Ramos (cell line): ENCODE data around the gene RAB3IL1.
"Not testable (repeated sequence)": the region's sequence is repeated elsewhere in the genome, so short reads cannot be mapped to it uniquely, and the experiment has no call there.

Source experiments
- in situ Hi-C: fragments of 300-500 bp; cut with MboI; formaldehyde crosslinking; loops from one replicate; pipeline ENCODE4 v1.14.3; 2022; ENCODE audit warnings: low sequenced_read_pairs; ENCODE audit not compliant: unreplicated experiment

The RAB3IL1 gene

DNA sequence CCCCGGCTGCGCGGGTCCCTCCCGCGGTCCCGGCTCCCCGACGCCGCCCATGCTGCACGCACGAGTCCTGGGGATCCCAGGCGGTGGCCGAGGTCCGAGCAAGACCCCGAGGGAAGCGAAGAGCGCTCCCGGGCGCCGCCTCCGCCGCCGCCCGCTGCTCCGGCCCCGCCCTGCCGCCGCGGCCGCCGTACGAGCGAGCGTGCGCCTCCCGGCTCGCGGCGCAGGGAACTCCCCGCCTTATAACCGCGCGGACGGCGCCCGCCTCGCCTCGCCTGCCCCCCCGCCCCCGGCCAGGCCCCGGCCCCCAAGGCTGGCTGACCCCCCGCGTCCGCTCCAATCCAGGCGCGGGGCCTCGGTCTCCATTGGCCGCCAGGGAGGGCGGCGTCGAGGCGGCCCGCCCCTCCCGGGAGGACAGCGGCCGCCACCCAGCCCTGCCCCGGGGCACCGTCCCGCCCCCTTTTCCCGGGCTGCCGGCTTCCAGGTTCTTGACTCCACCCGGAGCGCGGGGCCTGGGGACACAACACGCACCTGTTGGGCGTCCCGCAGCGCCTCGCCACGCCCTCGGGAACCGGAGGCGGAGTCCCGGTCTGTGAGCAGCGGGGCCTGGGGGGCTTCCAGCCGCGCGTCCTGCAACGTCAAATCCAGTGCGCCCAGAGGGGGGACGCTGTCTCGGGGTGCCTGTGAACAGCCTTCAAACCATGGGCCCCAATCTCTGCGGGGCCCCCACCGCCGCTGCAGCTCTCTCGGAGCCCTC lies 25.9 kb downstream of the RAB3IL1 start, which contains the start of gene FADS3:
Gene FADS3 (minus strand): TSS at position 215 of the 754 bp plus-strand sequence. CDS start 164 bp downstream, at position 51.
- in situ Hi-C loops = loop anchor here (10.0 kb wide), 1 partner anchor 183 kb away; no protein-coding TSS in a partner anchor

DNA sequence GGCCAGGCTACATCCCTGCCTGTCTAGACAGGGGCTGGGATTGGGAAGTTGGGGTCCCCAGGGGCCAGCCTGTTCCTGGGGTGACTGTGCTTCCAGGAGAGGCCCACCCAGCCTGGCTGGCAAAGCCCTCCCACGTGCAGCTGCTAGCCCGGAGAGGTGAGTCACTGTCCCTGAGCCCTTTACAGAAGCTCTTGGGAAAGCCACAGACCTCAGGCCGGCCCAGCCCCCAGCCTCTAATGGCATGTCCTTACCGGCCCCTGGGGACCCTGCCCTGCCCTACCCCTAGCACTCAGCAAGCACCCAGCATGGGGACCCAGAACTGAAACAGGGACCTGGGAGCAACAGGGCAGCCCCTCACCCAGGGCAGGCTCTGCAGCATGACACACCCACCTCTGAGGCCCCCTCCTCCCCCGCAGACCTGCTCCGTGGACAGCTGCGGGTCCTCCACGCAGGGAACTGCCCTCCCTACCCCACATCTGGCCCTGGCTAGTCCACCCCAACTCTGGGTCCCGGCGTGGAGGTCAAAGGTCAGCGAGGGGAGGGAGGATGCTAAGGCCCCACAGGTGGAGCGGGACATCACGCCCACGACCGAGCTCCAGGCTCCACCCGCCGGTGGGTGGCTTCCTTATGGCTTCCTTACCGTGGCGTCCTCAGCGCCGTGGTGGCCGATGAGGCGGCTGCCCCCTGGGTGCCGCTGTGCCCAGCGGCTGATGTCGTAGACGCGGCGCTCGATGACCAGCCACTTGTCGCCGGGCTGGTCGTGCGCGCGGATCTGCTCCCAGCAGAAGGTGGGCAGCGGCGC lies 26.6 kb downstream of the RAB3IL1 start:
- in situ Hi-C loops = loop anchor here (10.0 kb wide), 1 partner anchor 184 kb away; no protein-coding TSS in a partner anchor

DNA sequence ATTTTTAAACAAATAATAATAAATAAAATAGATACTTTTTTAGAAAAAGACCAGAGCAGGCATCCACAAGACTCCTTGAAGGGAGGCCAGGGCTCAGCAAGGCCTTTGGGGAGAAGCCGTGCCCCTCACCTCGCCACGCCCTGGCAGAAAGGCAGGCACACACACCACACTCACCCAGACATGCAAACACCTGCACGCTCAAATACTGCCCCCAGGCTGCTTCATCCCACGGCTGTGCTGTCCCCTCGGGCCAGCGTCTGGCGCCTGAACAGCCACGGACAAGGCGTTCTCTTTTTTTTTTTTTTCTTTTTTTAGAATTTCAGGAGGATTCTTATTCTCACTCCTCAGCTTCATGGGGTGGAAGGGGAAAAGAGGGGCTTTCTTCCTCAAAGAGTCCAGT lies 27.5 kb downstream of the RAB3IL1 start:
- in situ Hi-C loops = loop anchor here (10.0 kb wide), 1 partner anchor 185 kb away; no protein-coding TSS in a partner anchor

DNA sequence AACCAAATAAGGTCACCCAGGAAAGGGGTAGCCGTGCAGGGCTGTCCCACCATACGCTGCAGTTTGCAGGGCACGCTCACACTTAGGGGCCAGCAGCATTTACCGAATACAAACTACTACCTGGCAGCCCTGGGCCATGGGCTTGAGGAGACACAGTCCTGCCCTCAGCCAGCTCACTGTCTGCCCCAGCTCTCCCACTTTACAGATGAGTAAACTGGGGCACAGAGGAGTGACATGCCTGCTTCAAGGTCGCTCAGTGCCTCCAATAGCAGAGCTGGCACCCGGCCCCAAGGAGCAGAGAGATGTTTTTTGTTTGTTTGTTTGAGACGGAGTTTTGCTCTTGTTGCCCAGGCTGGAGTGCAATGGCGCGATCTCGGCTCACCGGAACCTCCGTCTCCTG lies 28.8 kb downstream of the RAB3IL1 start:
- in situ Hi-C loops = no loop called here

DNA sequence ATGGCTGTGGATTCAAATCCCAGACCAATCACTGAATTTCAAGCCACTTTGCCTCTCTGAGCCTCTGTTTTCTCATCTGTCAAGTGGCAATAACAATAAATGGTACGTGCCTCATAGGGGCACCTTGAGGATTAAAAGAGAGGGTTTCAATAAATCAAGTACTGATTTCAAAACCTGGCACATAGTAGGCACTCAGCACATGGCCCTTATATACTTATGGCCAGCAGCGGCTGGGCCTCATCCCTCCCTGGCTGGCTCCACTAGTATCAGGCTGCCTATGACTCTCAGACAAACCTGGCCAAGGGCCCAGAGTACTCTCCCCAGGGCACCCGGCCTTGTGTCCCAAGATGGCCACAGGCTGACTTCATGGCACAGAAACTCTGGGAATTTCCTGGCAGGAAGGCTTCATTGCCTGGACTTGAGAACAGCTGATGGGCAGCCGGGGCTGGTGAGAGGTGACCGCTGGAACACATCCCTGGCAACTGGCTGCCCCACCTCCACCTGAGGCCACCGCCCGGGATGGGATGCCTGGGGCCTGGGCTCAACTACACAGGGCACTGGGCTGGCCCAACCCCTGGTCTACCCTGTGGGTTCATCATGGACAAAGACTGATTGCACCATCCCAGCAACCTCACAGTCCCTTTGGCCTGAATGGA lies 29.4 kb downstream of the RAB3IL1 start:
- in situ Hi-C loops = no loop called here

DNA sequence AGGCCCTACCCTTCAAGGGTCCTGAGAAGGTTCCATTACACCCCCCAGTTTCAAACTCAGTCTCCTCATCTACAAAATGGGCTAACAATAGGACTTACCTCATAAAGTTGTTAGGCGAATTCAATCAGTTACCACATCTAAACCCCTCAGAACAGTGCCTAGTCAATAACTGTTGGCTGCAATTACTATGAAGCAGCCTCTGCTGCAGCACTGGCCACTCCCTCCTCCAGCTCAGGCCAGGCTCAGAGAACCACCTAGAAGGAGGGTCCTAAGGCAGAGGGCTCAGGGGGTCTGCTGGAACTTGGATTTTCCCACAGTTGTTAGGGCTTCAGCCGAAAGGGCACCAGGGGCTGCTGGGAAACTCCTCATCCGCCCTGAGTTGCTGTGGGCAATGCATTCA lies 30.7 kb downstream of the RAB3IL1 start:
- in situ Hi-C loops = no loop called here

DNA sequence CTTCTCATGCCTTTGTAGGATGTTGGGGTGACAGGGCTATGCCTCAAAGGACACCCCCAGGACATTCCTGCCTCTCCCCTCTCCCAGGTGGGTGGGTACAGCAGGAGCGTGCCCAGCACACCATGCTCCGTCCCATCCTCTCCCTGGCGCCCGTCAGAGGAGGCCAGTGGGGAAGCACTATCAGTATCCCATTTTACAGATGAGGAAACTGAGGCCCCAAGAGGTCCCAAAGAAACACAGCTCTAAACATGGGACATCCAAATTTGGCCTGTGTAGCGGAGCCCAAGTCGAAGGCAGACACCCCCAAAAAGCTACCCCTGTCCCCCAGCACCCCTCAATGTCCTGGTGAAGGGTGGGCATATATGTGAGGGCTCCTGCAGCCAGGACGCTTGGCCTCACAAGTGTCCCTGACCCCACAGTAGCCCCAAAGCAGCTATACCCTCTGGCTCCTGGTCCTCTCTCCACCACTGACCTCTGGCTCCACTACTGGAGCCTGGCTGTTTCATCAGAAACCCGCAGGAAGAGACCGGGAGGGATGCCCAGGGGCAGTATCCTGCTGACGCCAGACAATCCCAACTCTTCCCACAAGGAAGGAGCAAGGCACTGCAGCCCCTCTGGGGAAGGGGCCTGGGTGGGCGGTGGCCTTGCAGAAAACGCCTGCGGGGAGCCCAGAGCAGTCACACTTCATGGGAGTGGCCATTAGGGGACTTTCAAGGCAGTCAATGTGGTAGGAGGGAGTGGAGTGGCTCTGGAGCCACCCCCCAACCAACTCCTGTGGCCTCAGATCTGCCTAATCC lies 31.4 kb downstream of the RAB3IL1 start:
- in situ Hi-C loops = no loop called here

DNA sequence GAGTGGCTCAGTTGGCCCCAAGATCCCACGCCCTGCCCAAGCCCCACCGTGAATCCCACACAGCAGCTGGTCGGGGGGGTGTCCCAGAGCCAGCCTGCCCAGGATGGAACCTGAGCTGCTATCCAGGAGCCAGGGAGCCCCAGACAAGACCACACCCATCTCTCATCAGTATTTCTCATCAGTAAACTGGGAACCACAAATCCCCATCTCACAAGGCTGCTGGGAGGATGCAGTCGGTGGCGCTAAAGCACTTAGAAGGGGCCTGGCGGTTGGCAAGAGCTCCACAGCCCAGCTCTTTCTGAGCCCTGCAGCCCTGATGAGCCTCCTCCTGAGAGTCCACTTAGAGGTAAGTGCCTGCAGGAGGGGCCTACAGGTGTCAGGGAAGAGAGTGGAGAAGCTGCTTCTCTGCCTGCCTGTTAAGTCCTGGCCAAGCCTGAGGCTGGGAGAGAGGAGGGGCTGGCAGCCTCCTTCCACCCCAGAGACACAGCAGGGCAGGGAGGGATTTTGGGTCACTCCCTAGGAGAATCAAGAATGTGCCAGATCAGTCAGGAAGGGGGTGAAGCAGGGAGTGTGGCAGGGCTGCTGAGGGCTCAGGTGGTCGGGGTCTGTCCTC lies 32.1 kb downstream of the RAB3IL1 start:
- in situ Hi-C loops = no loop called here

DNA sequence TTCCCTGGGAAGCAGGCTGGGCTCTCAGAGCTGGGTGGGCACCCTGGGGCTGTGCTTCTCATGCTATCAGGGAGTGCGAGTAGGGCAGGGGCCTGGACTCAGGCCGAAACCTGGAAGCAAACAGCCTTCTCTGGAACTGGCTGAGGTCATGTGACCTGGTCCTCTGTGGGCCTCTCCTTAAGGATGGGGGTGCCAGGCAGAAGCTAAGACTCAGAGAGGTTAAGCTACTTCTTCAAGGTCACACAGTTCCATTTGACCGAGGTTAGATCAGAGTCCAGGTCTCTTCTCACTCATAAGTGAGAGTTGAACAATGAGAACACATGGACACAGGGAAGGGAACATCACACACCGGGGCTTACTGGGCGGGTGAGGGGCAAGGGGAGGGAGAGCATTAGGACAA lies 33.4 kb downstream of the RAB3IL1 start:
- in situ Hi-C loops = no loop called here

DNA sequence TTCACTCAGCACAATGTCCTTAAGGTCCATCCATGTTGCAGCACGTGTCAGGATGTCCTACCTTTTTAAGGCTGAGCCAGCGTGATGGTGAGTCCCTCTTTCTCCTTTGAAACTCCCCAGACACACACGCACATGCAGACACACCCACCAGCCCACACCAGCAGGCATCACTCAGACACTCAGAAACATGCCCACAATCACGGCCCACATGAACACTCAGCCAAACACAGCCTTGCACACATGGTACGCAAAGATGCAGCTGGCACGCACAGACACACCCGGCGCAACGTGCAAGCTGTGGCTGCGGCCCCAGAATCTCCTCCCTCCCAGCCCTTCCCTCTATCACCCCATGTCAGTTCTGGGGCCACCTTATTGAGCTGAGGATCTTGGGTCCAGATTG lies 34.0 kb downstream of the RAB3IL1 start:
- in situ Hi-C loops = no loop called here

DNA sequence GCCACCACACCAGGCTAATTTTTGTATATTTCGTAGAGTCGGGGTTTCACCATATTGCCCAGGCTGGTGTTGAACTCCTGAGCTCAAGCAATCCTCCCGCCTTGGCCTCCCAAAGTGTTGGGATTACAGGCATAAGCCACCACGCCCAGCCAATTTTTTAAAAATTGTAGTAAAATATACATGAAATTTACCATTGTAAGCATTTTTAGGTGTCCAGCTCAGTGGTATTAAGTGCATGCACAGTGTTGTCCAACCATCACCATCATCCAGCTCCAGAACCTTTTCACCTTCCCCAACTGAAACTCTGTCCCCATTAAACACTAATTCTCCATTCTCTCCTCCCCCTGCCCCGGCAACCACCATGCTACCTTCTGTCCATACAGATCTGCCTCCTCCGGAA lies 34.5 kb downstream of the RAB3IL1 start:
- in situ Hi-C loops = no loop called here

DNA sequence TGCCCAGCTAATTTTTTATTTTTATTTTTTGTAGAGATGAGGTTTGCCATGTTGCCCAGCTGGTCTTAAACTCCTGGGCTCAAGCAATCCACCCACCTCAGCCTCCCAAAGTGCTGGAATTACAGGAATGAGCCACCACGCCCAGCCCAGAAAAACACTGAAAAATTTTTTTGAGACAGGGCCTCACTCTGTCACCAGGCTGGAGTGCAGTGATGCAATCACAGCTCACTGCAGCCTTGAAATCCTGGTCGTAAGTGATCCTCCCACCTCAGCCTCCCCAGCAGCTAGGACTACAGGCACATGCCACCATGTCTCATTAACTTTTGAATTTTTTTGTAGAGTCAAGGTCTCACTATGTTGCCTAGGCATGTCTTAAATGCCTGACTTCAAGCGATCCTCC lies 35.1 kb downstream of the RAB3IL1 start:
- in situ Hi-C loops = not testable (repeated sequence)

DNA sequence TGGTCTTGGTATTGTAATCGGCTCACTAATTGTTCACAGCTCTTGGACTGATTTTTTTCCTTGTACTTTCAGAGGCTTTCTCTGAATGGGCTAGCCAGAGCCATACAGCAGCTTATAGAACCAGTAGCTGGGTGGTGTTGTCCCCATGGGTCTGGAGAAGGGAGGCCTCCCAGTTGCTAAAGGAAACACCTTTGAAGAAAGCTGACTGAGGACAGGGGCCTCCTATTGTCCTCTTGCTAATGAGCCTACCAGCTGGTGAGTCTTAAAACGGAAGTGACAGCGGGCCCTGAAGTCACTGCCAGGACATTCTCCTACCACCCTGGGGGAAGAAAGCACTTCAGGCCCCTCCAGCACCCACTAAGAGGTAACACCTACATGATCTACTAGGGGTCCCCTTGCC lies 36.0 kb downstream of the RAB3IL1 start:
- in situ Hi-C loops = no loop called here

DNA sequence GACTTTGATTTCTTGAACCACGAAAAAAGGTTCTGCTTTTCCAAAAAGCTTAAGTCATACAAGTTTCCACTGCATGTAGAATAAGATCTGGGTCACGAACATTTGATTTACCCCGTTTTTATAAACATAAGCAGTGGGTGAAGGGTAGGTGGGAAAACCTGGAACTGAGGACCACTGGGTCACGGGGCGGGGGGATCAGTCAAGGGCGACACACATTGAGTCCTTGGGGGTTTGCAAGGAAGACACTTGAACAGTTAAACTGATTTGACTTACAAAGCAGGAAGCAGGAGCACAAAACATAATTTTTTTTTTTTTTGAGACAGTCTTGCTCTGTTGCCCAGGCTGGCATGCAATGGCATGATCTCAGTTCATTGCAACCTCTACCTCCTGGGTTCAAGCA lies 36.9 kb downstream of the RAB3IL1 start:
- in situ Hi-C loops = no loop called here

DNA sequence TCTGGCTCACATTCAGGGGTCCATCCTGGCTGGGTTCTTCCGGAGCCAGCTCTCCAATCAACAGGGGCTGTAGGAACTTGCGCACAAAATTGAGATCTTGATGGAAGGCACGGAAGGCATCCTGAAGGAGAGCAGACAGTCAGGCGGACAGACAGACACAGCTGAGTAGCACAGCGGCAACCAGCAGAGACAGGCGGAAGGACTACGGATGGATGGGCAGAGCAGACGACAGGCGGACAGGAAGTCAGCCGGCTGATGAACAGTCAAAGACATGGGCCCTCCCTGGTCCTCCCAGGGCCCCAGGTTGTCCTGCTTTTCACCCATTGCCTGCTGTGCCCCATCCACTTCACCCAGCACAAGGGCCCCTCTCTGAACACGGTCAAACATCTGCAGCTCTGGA lies 37.3 kb downstream of the RAB3IL1 start:
- in situ Hi-C loops = no loop called here

DNA sequence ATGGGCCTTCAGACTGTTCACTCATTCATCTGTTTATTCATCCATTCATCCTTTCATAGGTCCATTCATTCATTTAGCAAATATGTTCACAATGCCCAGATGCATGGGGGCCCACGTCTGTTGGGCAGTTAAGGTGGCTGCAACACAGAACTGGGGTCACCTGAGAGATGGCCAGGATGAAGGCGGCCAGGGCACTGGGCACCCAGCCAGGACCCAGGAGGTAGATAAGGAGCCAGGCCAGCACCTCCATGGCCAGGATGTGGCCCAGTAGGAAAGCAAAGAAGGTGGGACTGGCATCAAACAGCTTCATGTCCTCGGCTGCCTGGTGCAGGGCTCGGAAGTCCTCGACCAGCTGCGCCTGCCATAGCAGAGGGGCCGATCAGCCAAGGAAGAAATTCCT lies 38.2 kb downstream of the RAB3IL1 start:
- in situ Hi-C loops = no loop called here

DNA sequence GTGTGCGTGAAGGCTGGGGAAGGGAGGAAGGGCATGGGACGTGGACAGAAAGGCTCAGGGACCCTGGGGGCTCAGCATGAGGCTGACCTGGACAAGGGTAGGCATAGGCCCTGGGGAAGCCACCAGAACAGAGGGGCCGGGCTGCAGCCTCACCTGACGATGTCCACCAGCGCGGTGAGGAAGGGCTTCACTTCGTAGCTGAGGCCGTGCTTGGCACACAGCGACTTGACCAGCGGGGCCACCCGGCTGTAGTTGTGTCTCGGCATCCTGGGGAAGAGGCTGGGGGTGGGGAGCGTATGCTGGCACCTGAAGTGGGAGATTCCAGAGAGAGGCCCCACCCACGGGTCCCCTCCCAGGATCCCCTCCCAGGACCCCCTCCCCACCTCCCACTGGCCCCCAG lies 41.7 kb downstream of the RAB3IL1 start:
- in situ Hi-C loops = no loop called here

DNA sequence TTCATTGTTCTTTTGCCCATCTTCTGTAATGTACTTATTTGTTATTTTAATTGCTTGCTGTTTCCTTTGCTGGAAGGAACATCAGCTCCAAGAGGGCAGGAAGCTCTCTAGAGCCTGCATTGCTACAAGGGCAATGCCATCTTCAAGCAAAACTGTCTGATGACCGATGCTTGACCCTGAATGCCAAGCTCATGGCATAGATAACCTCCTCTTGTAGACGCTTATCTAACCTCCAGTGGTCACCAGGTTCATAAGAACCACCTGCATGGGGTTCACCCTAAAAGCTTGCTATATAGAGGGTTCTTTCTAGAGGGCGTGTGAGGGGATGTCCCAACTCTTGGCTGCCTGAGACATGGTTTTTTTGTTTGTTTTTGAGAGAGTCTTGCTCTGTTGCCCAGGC lies 42.5 kb downstream of the RAB3IL1 start:
- in situ Hi-C loops = loop anchor here (5.0 kb wide), 1 partner anchor 72 kb away; no protein-coding TSS in a partner anchor

DNA sequence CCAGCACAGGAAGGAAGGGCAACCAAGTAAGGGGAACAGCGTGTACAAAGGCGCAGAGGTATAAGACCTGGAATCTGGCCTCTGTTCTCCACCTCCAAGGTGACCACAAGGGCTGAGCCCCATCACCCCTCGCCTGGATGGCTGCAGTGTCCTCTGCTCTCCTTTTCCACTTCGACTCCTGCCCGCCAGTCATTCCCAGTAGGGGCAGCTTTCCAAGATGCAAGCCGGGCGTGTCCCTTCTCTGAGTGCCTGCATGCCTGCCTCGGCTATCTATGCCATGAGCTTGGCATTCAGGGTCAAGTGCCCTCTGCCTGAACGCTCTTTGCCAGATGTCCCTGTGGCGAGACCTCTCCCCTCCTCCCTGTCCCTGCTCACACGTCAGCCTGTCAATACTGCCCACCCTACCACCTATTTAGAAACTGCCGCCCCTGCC lies 43.0 kb downstream of the RAB3IL1 start:
- in situ Hi-C loops = loop anchor here (5.0 kb wide), 1 partner anchor 73 kb away; no protein-coding TSS in a partner anchor
